Measurements from ENCODE around the gene TAAR5. TPM values are rescaled to one million over a fixed set of nuclear protein-coding genes. Genes with fewer than 3 reads are reported as not detected.
"Not testable (repeated sequence)": the region's sequence is repeated elsewhere in the genome, so short reads cannot be mapped to it uniquely, and the experiment has no call there.

TAAR5 gene
- total RNA-seq, 1 donor from 2014 or later = not detected

DNA sequence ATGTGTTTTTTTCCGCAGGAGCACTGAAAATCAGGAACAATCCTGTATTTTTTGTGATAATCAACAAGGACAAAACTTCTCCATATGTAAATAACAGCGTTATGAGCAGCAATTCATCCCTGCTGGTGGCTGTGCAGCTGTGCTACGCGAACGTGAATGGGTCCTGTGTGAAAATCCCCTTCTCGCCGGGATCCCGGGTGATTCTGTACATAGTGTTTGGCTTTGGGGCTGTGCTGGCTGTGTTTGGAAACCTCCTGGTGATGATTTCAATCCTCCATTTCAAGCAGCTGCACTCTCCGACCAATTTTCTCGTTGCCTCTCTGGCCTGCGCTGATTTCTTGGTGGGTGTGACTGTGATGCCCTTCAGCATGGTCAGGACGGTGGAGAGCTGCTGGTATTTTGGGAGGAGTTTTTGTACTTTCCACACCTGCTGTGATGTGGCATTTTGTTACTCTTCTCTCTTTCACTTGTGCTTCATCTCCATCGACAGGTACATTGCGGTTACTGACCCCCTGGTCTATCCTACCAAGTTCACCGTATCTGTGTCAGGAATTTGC lies 19.2 kb downstream of the TAAR5 start, which contains the start of gene TAAR6:
TAAR6 (plus strand) TSS at position 102 of the 557 bp plus-strand sequence; CDS start at position 102, 0 bp downstream.
- intact Hi-C loops (cut with micrococcal nuclease) = no loop called here

DNA sequence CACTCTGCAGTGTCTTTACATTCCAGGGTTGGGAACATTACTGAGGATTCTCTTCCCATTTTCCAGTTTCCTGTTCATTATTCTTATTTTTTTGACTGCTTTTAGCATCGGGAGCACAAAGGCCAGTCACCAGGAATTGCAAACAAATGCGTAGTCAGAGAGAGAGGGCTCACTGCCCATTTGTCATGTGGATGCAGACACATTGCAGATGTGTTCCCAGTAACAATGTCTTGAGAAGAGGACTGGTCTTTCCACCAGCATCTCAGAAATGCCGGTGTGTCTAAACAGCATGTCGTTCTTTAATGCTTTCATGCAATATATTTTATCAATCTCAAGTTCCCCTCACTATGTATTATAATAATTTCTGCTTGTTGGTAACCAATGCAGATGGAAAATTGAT lies 20.4 kb downstream of the TAAR5 start:
- intact Hi-C loops (cut with micrococcal nuclease) = no loop called here

GRCh38 chr6:132568611-132569010 lies 20.9 kb downstream of the TAAR5 start:
- intact Hi-C loops (cut with micrococcal nuclease) = no loop called here

DNA sequence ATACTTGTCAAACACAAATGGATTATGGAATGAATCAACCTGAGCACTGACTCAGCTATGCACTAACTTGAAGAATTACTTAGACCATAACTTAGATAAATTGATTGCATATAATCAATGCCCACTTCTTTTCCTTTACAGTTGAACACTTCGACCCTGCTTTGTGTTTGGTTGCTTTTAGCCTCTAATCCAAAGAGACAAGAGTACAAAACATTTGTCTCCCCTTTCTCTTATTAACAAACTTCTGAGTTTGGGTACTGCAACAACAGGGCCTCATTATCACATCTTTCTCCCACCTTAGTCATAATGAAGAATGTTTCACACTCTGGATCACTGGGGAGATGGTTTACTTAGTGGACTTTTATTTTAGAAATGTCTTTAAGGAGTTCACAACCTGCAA lies 22.0 kb downstream of the TAAR5 start:
- intact Hi-C loops (cut with micrococcal nuclease) = no loop called here

DNA sequence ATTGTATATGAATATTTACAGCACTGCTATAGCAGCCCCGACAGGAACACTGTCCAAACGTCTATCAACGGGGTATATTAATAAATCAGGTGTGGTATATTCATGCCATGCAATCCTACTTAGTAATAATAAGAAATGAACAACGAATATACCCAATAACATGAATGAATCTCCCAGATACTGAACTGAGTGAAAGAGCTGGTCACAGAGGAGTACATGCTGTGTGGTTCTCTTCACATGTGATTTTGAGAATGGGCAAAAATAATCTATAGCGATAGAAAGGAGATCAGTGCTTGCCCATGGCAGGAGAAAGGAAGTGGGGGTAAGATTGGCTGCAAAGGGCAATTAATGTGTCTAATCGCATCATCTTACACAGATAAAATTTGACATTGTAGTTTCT lies 23.1 kb downstream of the TAAR5 start:
- intact Hi-C loops (cut with micrococcal nuclease) = no loop called here

- intact Hi-C loops (cut with micrococcal nuclease) = not testable (repeated sequence)
Measured at GRCh38 chr6:132560087-132560486, 29.5 kb downstream of the TAAR5 start.

GRCh38 chr6:132552372-132552771 lies 37.2 kb downstream of the TAAR5 start, which contains the start of gene TAAR8:
Gene TAAR8 (plus strand): TSS chr6:132552672. CDS start chr6:132552693, 21 bp downstream.
- intact Hi-C loops (cut with micrococcal nuclease) = no loop called here

- intact Hi-C loops (cut with micrococcal nuclease) = no loop called here
Measured at GRCh38 chr6:132551214-132551613, 38.3 kb downstream of the TAAR5 start.

DNA sequence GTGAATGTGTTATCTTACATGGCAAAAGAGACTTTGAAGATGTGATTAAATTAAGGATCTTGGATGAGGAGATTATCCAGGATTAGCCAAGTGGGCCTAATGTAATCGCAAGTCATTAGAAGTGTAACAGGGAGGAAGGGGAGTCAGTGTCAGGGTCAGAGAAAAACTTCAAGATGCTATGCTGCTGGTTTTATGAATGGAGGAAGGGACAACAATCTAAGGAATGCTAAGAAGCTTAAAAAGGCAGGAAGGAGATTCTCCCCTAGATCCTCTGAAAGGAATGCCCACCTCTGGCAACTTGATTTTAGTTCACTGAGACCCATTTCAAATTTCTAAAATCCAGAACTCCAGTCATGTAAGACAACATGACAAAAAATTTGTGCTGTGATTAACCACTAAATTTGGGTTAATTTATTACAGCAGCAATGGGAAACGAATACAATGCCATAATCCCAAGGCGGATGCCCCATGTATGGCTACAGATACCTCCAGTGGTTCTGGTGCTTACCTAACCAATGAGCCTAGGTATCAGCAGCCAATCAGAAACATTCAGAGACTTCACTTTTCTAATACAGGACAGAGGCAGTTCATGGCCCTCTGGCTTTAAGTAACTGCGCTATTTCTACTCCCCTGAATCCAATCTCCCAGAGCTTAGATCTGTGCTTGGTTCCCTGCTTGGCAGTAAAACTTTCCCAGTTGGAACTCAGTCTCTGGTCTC lies 40.6 kb downstream of the TAAR5 start:
- intact Hi-C loops (cut with micrococcal nuclease) = no loop called here

- intact Hi-C loops (cut with micrococcal nuclease) = no loop called here
Measured at GRCh38 chr6:132544826-132545225, 44.7 kb downstream of the TAAR5 start.

Other genes with a start within 250 kb of the TAAR5 start
- gene MOXD1, start 188.3 kb downstream of the TAAR5 start, total RNA-seq = 0.10 and 0.39 TPM in 2 replicates
- gene STX7, start 76.6 kb downstream of the TAAR5 start, total RNA-seq = 24.3 and 24.7 TPM in 2 replicates
- not detected in 2 replicates for gene TAAR9, start 51.5 kb downstream of the TAAR5 start, total RNA-seq
- gene TAAR8, start 37.1 kb downstream of the TAAR5 start, total RNA-seq = not detected in 2 replicates
- not detected in 2 replicates for gene TAAR6, start 19.4 kb downstream of the TAAR5 start, total RNA-seq
- gene TAAR2, start 34.5 kb upstream of the TAAR5 start, total RNA-seq = not detected in 2 replicates
- gene TAAR1, start 69.4 kb upstream of the TAAR5 start, total RNA-seq = not detected in 2 replicates
- not detected in 2 replicates for gene VNN1, start 124.3 kb upstream of the TAAR5 start, total RNA-seq
- gene VNN2, start 168.2 kb upstream of the TAAR5 start, total RNA-seq = 4.9 and 5.6 TPM in 2 replicates
- gene SLC18B1, start 208.9 kb upstream of the TAAR5 start, total RNA-seq = 3.2 and 4.3 TPM in 2 replicates
- gene RPS12, start 224.8 kb upstream of the TAAR5 start, total RNA-seq = 1,089 and 1,118 TPM in 2 replicates